GM19193 (cell line): ENCODE results near the gene SUN1.

Source experiments
- POLR2A ChIP-seq: IDR thresholded peaks from 4 replicates; pipeline ENCODE4 v1.6.1; 2011; ENCODE audit not compliant: insufficient read depth, insufficient read length; ENCODE audit errors: extremely low read depth

Gene SUN1

GRCh38 chr7:918118-918425, 85.8 kb downstream of the SUN1 start:
- TF ChIP-seq POLR2A = no peak

- TF ChIP-seq POLR2A = no peak
Measured at GRCh38 chr7:918441-919113, 86.3 kb downstream of the SUN1 start.

- no peak for TF ChIP-seq POLR2A
Measured at GRCh38 chr7:919114-919442, 86.8 kb downstream of the SUN1 start.

- no peak for TF ChIP-seq POLR2A
Measured at GRCh38 chr7:919924-920341, 87.7 kb downstream of the SUN1 start.

GRCh38 chr7:920351-921070, 88.2 kb downstream of the SUN1 start:
- no peak for TF ChIP-seq POLR2A

- TF ChIP-seq POLR2A = no peak
Measured at GRCh38 chr7:921071-921461, 88.8 kb downstream of the SUN1 start.

- no peak for TF ChIP-seq POLR2A
Measured at GRCh38 chr7:921581-922333, 89.5 kb downstream of the SUN1 start.

GRCh38 chr7:922334-923107, 90.2 kb downstream of the SUN1 start:
- TF ChIP-seq POLR2A = no peak

- TF ChIP-seq POLR2A = peak; percentile 87
Measured at GRCh38 chr7:923108-924041, 91.1 kb downstream of the SUN1 start.
